ENCODE data around the gene PNLIPRP1. TPM values are rescaled to one million over a fixed set of nuclear protein-coding genes. Genes with fewer than 3 reads are reported as not detected.

Gene PNLIPRP1
- total RNA-seq, 1 donor from 2014 or later = not detected

DNA sequence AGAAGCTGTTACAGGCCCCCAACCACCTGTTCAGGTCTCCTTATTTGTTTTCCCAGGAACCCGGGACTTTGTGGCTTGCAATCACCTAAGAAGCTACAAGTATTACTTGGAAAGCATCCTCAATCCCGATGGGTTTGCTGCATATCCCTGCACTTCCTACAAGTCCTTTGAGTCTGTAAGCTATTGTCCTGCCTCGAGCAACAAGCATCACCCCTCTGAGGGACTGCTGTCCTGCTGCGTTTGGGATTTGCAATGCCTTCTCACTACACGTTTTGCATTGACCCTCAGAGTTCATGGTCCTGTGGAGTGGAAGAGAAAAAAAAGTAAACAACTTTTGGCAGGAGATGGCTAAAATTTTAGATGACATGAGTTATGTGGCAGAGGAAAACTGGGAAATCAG, 9.2 kb downstream of the PNLIPRP1 start:
- intact Hi-C loops (cut with micrococcal nuclease) = no loop called here

DNA sequence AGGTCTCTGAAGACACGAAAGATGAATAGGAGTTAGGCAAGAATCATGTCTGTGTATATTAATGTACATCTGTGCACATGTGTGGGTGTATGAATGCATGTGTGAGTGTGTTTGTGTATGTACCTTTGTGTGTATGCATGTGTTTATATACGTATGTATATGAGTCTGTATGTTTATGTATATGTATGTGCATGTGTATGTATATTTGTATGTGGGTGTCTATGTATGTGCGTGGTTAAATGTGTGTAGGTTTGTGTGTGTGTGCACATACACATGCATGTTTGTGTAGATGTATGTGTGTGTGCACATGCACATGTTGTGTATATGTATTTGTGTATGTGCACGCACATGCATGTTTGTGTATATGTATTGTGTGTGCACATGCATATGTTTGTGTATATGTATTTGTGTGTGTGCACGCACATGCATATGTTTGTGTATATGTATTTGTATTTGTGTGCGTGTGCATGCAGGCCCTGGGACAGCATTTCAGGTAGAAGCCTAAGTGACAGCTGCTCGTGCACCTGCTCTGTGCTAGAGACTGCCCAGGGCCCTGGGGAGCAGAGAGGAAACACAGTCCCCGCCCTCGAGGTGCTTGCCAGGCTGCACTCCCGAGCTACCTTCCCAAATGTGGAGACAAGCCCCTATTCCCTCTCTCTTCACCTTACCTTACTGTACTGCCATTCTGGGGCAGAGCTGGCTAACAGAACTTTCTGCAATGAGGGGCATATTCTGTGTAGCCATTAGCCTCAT, 12.1 kb downstream of the PNLIPRP1 start:
- intact Hi-C loops (cut with micrococcal nuclease) = no loop called here

DNA sequence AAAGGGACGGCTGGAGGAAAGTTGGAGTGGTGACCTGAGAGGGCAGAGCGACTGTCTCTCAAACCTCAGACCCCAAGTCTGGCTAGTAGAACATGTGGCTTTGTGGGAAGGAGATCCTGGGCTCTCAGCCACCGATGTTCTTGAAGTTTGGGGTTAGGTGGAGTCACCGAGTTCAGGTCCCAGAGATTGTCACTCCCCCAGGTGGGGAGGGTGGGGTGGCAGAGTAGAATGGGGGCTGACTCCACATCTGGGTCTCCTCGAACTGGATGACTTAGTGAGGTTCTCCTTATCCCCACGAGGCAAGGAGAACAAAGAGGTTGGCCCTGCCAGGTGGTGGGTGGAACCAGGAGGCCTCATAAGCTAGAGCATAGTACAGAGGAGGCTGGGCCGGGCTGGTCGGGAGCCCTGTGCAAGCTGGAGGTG, 15.3 kb downstream of the PNLIPRP1 start:
- intact Hi-C loops (cut with micrococcal nuclease) = no loop called here

DNA sequence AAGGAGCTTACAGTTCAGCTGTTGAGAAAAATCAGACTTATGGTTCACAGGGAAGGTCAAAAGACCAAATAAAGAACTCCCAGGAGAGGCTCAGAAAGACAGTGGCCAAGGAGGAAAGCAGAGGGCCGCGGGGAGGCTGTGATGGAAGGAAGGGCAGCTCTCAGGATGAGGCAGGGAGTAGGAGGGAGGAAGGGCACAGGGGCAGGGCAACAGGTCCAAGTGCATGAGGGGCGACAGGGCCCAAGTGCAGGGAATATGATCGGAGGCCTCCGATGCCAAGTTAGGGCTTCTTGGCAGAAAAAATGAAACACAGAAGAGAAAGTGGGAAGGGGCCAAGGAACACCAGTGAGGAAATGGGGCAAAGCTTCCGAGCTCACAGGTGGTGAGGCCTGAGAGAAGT, 16.6 kb downstream of the PNLIPRP1 start:
- intact Hi-C loops (cut with micrococcal nuclease) = no loop called here

DNA sequence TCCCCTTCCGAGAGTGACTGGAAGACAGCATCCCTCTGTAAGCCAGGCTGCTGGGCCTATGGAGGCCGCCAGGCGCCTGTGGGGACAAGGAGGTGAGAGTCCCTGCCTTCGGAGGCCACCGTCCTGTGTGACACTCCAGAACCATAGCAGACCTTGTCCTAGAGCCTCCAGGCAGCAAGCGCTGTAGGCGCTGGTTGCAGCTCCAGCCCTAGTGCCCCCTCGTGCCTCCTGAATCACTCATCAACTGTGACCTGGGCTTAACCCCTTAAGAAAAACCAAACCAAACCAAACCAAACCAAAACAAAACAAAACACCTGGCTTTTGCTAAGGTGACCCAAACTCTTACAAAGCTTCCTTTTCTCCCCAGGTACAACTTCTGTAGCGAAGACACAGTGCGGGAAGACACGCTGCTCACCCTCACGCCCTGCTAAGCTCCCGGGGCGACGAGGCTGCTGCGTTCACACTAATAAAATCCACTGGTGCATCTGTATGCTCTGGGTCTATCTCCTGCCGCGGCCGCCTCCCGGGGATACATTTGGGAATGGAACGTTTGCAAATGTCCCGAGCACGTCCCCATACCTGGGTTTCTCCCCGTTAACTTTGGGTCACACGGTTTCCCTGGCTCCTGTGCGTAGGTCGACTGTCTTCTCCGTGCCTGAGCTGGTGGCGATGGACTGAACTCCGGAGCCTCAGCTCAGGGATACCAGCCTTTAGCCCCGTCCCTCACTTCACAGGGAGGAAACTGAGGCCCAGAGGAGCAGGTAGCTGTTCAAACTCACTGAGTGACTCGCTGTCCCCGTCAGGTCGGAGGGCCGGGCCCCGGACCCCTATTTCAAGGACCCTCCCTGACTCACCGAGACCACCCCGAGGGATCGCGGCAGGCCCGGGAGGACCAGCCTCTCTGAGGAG, 18.2 kb downstream of the PNLIPRP1 start:
- intact Hi-C loops (cut with micrococcal nuclease) = no loop called here

DNA sequence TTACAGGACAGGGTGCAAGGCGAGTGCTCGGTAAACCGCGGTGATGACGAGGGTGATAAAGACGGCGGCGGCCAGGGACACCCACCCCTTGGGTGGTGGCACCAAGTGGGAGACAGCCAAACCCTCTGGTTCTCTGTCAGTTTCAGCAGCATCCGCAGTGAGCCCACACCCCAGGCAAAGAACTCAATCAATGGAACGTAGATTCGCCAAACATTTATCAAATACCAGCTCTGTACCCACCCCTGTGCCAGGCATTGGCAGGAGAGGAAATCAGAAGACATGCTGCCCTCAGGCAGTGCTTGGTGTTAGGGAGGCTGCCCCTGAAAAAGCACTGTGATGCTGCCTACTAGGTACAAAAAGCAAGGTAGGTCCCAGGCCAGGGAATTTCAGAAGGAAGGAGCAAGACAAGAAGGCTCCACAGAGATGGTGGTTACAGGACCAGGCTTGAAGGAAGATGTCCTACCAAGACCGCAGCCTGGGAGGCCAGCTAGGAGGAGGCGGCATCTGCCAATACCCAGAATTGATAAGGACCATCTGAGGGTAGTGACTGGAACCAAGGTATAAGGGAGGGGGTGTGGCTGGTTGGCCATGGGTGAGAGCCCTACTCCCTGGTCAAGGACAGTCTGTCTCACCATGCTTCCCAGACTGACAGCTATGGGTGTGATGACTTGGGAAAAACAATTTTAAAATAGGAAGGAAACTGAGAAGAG, 19.8 kb downstream of the PNLIPRP1 start:
- intact Hi-C loops (cut with micrococcal nuclease) = no loop called here

DNA sequence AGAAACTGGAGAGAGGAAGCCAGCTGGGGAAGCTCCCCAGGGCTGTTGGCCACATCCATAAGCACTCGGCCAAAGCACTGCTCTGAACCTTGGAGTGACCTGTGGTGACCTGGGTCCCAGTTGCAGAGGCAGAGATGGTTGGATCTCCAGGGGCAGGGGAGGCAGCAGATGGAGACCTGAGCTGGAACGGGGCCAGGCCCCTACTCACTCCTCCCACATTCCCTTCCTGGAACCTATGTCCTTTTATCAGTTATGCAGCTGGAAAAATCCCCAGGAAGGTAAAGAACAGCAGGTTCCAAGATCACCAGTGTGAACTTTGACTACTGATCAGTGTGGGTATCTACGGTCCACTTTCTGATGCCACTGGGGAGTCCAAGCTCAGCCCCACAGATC, 20.4 kb downstream of the PNLIPRP1 start:
- intact Hi-C loops (cut with micrococcal nuclease) = no loop called here

DNA sequence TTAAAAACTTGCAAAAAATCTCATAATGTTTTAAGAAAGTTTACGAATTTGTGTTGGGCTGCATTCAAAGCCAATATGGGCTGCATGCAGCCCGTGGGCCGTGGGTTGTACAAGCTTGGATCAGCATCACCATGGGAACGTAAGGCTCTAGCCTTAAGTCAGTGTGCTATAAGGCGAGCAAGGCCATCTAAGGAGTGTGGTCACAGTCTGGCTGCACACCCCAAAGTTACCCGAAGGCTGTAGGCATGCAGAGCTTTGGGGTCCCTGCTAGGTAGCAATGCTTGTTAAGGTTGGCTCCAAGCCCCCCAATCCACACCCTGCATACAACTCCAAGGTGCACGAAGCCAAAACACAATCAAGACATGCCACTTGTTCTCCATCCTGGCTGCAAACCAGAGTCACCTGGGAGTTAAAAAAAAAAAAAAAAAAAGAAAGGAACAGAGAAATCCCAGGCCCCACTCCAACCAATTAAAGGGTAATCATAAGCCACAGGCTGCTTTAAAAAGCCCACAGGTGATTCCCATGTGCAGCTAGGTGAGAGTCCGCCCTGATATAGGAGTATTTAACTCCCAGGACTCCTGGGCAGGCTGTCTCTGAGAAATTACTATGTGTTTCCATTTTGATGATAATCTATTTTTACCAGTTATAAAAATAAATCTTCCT, 21.5 kb downstream of the PNLIPRP1 start:
- intact Hi-C loops (cut with micrococcal nuclease) = no loop called here

DNA sequence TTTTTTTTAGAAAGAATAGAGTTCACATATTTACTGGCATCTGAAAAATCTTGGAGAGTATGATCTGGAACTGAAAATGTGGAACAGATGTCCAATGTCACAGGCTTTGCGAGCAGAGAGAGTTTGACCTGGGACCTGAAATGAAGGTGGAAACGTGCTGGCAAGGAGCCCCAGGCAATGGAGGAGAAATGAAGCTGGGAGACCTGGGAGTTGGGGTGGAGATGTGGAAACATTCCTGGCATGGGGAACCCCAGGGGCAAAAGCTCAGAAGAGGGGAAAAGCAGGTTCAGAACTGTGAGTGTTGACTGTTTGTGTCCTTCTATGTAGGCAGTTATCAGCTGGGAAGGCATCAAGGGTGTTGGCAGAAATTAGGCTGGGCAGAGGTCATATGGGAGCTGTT, 22.7 kb downstream of the PNLIPRP1 start:
- intact Hi-C loops (cut with micrococcal nuclease) = no loop called here

DNA sequence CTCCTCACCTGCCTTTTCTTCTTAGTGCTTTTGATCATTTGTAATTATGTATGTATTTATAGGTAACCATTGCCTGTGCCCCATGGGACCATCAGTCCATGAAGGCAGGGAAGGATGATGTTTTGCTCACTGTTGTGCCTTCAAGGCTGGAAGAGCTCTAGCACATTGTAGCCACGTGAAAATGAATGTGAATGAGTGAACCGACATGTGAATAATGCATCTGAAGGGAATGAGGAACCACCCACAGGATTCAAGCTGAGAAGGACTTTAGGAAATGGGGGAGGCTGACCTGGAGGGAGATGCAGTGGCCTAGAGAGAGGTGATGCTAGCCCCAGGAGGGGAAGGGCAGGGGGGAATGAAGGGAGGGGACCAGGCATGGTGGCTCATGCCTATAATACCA, 24.0 kb downstream of the PNLIPRP1 start:
- intact Hi-C loops (cut with micrococcal nuclease) = no loop called here

DNA sequence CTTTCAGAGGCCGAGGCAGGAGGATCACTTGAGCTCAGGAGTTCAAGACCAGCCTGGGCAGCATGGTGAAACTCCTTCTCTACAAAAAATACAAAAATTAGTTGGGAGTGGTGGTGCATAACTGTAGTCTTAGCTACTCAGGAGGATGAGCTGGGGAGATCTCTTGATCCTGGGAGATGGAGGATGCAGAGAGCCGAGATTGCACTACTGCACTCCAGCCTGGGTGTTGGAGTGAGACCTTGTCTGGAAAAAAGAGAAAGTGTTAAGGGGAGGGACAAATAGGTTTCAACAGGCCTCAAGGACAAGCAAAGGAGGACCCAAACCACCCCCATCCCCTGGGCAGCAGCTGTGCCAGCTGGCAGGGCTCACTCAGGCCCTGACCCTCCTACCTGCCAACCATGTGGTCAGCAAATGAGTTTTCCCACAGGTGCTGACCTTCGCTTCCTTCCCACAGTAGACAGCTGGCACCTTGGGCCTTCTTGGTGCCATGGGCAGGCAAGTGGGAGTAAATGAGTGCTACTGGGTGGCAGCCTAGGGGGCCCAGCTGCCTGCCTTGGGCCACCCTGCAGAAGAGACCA, 24.5 kb downstream of the PNLIPRP1 start:
- intact Hi-C loops (cut with micrococcal nuclease) = no loop called here

DNA sequence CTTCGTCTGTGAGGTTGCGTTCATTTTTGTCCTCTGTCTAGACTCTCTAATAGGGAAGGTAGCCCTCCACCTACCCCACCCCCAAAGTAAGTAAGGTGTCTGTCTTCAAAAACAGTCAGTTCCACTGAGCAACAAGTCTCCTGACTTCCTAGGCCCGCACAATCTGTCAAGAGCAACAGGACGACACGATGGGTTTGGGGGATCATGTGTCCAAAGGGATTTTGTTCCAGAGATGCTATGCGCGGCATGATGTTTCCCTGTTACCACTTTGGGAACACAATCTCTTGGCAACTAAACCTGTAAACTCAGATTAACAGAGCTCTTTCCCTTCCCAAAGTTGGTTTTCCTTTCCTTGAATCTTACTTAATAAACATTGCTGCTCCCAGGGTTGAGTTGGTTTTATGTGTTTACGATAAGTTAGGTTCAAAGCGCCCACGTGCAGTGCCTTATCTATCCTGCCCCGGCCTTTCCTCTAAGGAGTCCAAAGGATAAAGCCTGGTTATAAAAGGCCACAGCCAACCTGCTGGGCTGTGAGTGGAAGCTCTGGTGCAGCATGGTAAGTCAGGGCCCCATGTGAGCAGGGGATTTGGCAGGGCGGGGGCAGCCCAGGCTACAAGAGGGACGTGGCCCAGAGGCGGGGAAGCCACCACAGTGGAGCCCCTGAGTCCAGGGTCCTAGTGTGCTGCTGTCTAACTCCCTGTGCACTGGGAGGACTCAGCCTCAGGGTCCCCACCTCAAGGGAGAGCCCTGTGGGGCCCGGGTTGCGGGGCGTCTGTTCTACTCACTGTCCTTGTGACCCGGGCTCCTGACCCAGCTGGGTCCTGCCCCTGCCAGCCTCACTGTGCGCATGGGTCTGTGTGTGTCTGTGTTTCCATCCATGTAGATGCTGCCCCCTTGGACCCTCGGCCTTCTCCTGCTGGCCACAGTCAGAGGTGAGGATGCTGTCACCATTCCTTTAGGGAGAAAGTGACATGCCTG, 30.0 kb downstream of the PNLIPRP1 start, which contains the start of gene PNLIPRP2:
PNLIPRP2 (plus strand) TSS at position 531 of the 978 bp plus-strand sequence.
- intact Hi-C loops (cut with micrococcal nuclease) = no loop called here

DNA sequence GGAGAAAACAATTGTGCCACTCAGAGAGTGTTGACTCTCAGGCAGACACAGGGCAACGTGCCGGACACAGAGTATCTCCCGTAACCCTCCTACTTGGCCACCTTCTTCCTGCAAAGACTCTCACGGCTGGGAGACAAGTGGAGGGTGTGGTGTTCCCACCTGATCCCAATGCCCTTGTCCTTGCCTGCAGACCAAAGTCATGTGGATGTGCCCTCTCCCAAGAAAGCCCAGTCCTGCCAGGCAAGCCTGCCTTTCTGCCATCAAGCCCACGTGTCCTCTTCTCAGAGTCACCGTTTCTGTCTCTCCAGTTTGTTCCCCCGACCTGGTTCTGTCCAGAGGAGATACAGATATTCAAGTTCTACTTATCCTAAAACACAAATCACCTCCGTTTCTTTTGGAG, 30.7 kb downstream of the PNLIPRP1 start:
- intact Hi-C loops (cut with micrococcal nuclease) = no loop called here

DNA sequence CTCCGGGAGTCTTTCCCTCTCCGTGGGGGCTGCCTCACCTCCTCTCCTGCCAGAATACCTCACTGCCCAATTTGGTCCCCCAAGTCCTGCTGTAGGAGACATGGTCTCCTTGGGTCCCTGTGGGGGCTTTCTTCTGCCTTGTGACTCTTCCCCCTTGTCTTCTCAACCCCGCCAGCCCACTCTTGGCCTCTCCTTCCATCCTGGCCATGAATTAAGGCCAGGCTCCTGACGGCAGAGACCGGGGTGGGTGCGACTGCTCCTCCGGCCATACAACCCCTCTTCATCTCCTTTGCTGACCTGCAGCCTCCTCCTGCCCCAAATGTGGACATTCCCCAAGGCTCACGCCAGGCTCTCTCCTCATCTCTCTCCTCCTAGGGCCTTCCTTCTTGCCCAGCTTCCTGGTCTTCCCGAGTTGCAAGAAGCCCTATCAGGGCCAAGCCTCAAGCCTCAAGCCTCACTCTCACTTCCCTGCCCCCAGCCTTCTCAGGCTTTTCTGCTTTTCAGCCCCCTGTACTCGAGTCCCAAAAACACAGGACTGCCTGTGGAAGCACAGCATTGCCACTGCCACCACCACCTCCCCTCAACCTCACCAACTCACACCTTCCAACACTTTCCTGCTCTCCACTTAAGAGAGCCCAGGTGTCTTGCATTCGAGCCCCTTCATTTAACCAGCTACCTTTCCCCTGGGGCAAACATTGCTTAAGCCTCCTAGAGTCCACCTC, 31.3 kb downstream of the PNLIPRP1 start:
- intact Hi-C loops (cut with micrococcal nuclease) = no loop called here

DNA sequence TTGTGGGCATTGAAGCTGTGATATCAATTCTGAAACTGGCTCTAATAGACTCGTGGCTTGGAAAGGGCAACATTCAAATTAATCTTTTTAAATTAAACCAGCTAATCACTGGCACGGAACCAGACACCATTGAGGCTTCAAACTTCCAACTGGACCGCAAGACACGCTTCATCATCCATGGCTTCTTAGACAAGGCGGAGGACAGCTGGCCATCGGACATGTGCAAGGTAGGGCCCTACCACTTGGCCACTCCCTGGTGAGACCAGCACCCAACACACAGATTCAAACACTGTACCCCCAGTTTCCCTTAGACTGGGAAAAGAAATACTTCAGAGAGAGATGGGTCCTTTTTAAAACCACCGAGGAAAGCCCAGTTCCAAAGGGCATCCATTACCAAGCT, 35.1 kb downstream of the PNLIPRP1 start:
- intact Hi-C loops (cut with micrococcal nuclease) = no loop called here

DNA sequence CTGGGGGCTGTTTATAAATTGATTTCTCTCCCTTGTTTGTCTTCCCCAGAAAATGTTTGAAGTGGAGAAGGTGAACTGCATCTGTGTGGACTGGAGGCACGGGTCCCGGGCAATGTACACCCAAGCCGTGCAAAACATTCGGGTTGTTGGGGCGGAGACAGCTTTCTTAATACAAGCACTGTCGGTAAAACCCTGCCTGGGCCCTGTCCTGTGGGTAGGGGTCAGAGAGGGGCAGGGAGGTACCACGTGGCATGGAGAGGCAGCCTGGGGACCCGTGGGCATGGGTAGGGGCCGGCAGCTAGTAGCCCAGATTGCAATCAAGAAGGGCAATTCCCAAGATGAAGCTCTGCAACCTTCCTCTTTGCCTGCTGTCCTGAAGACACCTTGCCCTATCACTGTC, 36.1 kb downstream of the PNLIPRP1 start:
- intact Hi-C loops (cut with micrococcal nuclease) = no loop called here

DNA sequence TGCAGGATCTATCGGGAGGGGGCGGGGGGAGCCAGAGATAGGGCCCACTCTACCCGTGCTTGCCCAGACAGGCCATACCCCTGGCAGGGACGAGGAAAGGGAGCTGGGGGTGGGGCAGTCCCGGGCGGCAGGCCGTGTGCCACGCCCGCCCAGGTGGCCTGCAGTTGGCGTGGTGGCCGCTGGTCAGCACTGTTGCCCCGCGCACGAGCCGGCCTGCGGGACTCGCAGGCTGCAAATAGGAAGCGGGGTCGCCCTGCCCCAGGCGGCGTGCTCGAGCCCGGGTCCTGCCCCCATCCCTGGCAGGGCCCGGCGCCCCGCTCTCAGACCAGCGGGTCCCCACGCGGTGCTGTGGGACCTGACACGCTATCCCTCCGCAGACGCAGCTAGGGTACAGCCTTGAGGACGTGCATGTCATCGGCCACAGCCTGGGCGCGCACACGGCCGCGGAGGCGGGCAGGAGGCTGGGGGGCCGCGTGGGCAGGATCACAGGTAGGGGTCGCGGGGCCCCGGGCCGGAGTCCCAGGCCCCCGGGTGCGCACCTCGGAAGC, 36.7 kb downstream of the PNLIPRP1 start:
- intact Hi-C loops (cut with micrococcal nuclease) = no loop called here

DNA sequence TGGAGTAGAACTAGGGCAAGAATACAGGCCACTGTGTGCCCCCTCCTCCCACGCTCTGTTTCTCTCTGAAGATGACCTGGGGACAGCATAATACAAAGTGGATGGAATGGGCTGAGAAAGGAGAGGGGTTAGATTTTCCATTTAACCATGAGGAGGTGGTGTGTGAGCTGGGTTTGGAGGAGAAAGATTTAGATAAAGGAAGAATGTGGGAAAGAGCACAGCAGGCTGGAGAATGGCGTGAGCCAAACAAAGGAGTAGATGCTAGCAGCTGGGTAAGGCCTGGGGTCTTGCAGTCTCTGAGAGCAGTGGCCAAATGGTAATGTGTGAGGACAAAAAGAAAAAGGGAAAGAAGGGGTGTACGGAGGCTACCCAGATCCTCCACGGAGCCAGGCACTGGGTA, 38.6 kb downstream of the PNLIPRP1 start:
- intact Hi-C loops (cut with micrococcal nuclease) = no loop called here

DNA sequence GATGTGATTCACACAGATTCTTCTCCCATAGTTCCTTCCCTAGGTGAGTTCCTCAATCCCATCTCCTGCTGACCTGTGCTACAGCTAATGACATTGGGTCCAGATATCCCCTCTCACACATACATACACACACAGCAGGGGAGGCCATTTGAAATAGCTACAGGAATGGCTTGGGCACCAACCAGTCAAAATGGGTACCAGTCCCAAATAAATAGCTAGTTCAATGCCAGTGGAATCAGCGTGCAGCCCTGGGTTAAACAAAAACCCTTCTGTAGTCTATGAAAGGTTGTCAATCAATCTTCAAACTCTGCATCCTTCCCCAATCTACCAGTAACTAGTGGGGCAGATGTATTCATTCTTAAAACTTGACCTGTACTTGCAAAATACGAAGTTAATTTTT, 39.3 kb downstream of the PNLIPRP1 start:
- intact Hi-C loops (cut with micrococcal nuclease) = no loop called here

Measured in T-helper 2 cell treated with Interferon-gamma antibody and Interleukin-4, amounts not matched to agents 100 ng/mL and 5 ng/mL, for 36 hours (primary cell).